Mesenchymal stem cell (in vitro differentiated cells and primary cell): ENCODE measurements around the gene CAPN6.

Experiments used
- DNase-seq: peaks from one replicate; pipeline ENCODE4 v3.0.0-alpha.2; 2013
- H2AFZ ChIP-seq: one replicate; pipeline ENCODE4 v1.6.1; 2013; ENCODE audit warnings: low read depth, mild to moderate bottlenecking, control low read depth, inconsistent platforms, low read length, moderate library complexity
- H2AK5ac ChIP-seq: 2 replicates; pipeline ENCODE4 v1.6.1; 2013; ENCODE audit warnings: low read length, moderate library complexity, mild to moderate bottlenecking, inconsistent platforms; ENCODE audit not compliant: severe bottlenecking
- H2BK120ac ChIP-seq: one replicate; pipeline ENCODE4 v1.6.1; 2013; ENCODE audit warnings: low read depth, mild to moderate bottlenecking, inconsistent platforms, low read length, moderate library complexity
- H2BK12ac ChIP-seq, 2 experiments: one replicate each; pipeline ENCODE4 v1.6.1; 2013; ENCODE audit warnings: inconsistent platforms in 2 of 2, low read length in 2 of 2, mild to moderate bottlenecking in 2 of 2, moderate library complexity in 2 of 2, control low read depth in 1 of 2
- H2BK15ac ChIP-seq: one replicate; pipeline ENCODE4 v1.6.1; 2013; ENCODE audit warnings: mild to moderate bottlenecking, low read depth, inconsistent platforms; ENCODE audit not compliant: poor library complexity, severe bottlenecking
- H2BK5ac ChIP-seq: 2 replicates; pipeline ENCODE4 v1.6.1; 2013; ENCODE audit warnings: low read depth, mild to moderate bottlenecking, low read length, control low read depth, inconsistent platforms; ENCODE audit not compliant: poor library complexity, severe bottlenecking
- H3K14ac ChIP-seq, 2 experiments: one replicate each; pipeline ENCODE4 v1.6.1; 2013; ENCODE audit warnings: inconsistent platforms in 2 of 2, low read length in 2 of 2, control low read depth in 1 of 2, mild to moderate bottlenecking in 1 of 2, moderate library complexity in 1 of 2
- H3K18ac ChIP-seq, 2 experiments: one replicate each; pipeline ENCODE4 v1.6.1; 2013; ENCODE audit warnings: inconsistent platforms in 2 of 2, low read length in 2 of 2, control low read depth in 1 of 2, low read depth in 1 of 2, mild to moderate bottlenecking in 1 of 2
- H3K23ac ChIP-seq, 2 experiments: one replicate each; pipeline ENCODE4 v1.6.1; 2013; ENCODE audit warnings: inconsistent platforms in 2 of 2, low read length in 2 of 2, mild to moderate bottlenecking in 2 of 2, moderate library complexity in 2 of 2, control low read depth in 1 of 2
- H3K27ac ChIP-seq: 2 replicates; pipeline ENCODE4 v1.5.1; 2013; ENCODE audit warnings: mild to moderate bottlenecking, moderate library complexity, low read length, control low read depth, inconsistent platforms; ENCODE audit not compliant: poor library complexity, severe bottlenecking
- H3K27me3 ChIP-seq, 2 experiments: 2 replicates each; pipeline versions ENCODE4 v1.6.1 to v1.7.0; 2013; ENCODE audit warnings: low read length in 2 of 2, mild to moderate bottlenecking in 2 of 2, moderate library complexity in 2 of 2, control low read depth in 1 of 2, inconsistent platforms in 1 of 2; ENCODE audit not compliant: control insufficient read depth in 1 of 2, insufficient read depth in 1 of 2
- H3K36me3 ChIP-seq, 2 experiments: 2 replicates each; pipeline versions ENCODE4 v1.6.1 to v1.7.0; 2013; ENCODE audit warnings: low read length in 2 of 2, control low read depth in 1 of 2, inconsistent platforms in 1 of 2, low read depth in 1 of 2, mild to moderate bottlenecking in 1 of 2; ENCODE audit not compliant: insufficient read depth in 2 of 2, control insufficient read depth in 1 of 2
- H3K4ac ChIP-seq, 2 experiments: one replicate each; pipeline ENCODE4 v1.6.1; 2013; ENCODE audit warnings: inconsistent platforms in 2 of 2, low read length in 2 of 2, mild to moderate bottlenecking in 2 of 2, moderate library complexity in 2 of 2, control low read depth in 1 of 2, low read depth in 1 of 2
- H3K4me1 ChIP-seq: 2 replicates; pipeline ENCODE4 v1.6.1; 2013; ENCODE audit warnings: low read depth, low read length, control low read depth; ENCODE audit not compliant: control insufficient read depth, insufficient read depth
- H3K4me2 ChIP-seq: 2 replicates; pipeline ENCODE4 v1.6.1; 2013; ENCODE audit warnings: low read length, mild to moderate bottlenecking, inconsistent platforms; ENCODE audit not compliant: poor library complexity, severe bottlenecking
- H3K4me3 ChIP-seq, 2 experiments: 2 replicates each; pipeline versions ENCODE4 v1.5.1 to v1.7.0; 2013; ENCODE audit warnings: low read length in 2 of 2, mild to moderate bottlenecking in 2 of 2, control low read depth in 1 of 2, low read depth in 1 of 2; ENCODE audit not compliant: insufficient read depth in 1 of 2
- H3K79me1 ChIP-seq: replicated peaks from 2 replicates; pipeline ENCODE4 v1.6.1; 2013; ENCODE audit warnings: mild to moderate bottlenecking, control low read depth, low read length, inconsistent platforms; ENCODE audit not compliant: poor library complexity, severe bottlenecking
- H3K9ac ChIP-seq: 2 replicates; pipeline ENCODE4 v1.7.0; 2013; ENCODE audit warnings: mild to moderate bottlenecking, low read length, moderate library complexity
- H3K9me3 ChIP-seq: 2 replicates; pipeline ENCODE4 v1.7.0; 2013; ENCODE audit warnings: mild to moderate bottlenecking, low read length; ENCODE audit not compliant: control insufficient read depth
- H4K8ac ChIP-seq: one replicate; pipeline ENCODE4 v1.6.1; 2013; ENCODE audit warnings: inconsistent platforms, mild to moderate bottlenecking, low read length, moderate library complexity
- H4K91ac ChIP-seq: one replicate; pipeline ENCODE4 v1.6.1; 2013; ENCODE audit warnings: mild to moderate bottlenecking, low read length, inconsistent platforms
- WGBS: methylation state at CpG from one replicate; pipeline ENCODE4 v1.1.7; 2013; ENCODE audit warnings: mixed read lengths; 5-methylcytosine and 5-hydroxymethylcytosine counted together

CAPN6 gene

DNA sequence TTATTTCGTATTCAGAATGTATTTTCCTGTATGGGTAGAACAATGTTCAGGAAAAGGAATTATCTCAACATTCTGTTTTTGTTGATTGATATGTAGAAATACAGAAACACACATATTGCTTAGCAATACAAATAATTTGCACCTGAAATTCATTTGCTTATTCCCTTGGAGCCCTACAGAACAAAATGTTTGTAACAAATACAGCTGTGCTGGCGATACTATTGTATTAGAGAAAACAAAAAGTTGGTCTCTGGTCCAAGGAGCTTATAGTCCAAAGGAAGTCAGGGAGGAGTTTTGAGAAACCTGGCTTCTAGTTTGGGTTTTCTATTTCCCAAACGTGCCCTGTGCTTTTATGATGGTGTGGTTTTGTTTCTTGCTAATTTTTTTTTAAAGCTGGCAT is 37.8 kb upstream of the CAPN6 start:
- Histone ChIP-seq H3K79me1 (no peaks in the 10 kb centered on the region), H4K91ac (no peak overlapping the region), H3K36me3 (no peaks in the 10 kb centered on the region), H3K23ac (no peak overlapping the region), H3K9ac (no peak overlapping the region), H2AK5ac (no peak overlapping the region), H3K14ac (no peak overlapping the region), H3K4me1 (no peaks in the 10 kb centered on the region), H2BK12ac (no peak overlapping the region), H2BK5ac (no peak overlapping the region), H2AFZ (no peak overlapping the region), H3K18ac (no peak overlapping the region), H2BK120ac (no peak overlapping the region), H3K27me3 (peaks cover 0 to 27% of the 10 kb centered on the region in 2 experiments), H3K4me2 (no peak overlapping the region), H4K8ac (no peak overlapping the region), H3K4ac (no peak overlapping the region), H2BK15ac (no peak overlapping the region), H3K27ac (no peak overlapping the region), H3K9me3 (no peaks in the 10 kb centered on the region), H3K4me3 (no peak overlapping the region)
- WGBS, result no CpG with 5 or more reads among the region's 3 CpGs
- DNase-seq, result no peak

GRCh38 chrX:111302284-111302683 is 32.0 kb upstream of the CAPN6 start:
- Histone ChIP-seq H3K23ac (no peak overlapping the region), H2AFZ (no peak overlapping the region), H2AK5ac (no peak overlapping the region), H3K14ac (no peak overlapping the region), H3K4me2 (no peak overlapping the region), H3K79me1 (no peaks in the 10 kb centered on the region), H4K91ac (no peak overlapping the region), H3K36me3 (no peaks in the 10 kb centered on the region), H2BK15ac (no peak overlapping the region), H2BK12ac (no peak overlapping the region), H2BK120ac (no peak overlapping the region), H3K27ac (no peak overlapping the region), H3K18ac (no peak overlapping the region), H3K9ac (no peak overlapping the region), H3K27me3 (peaks cover 0 to 41% of the 10 kb centered on the region in 2 experiments), H2BK5ac (no peak overlapping the region), H4K8ac (no peak overlapping the region), H3K9me3 (no peaks in the 10 kb centered on the region), H3K4me1 (no peaks in the 10 kb centered on the region), H3K4me3 (no peak overlapping the region), H3K4ac (no peak overlapping the region)
- no peak for DNase-seq
- WGBS, result 83% methylated on average over 2 of the region's 2 CpGs

- no peak overlapping the region for H3K14ac ChIP-seq
- H3K4me1 ChIP-seq, result no peaks in the 10 kb centered on the region
- no peak overlapping the region for H4K91ac ChIP-seq
- H3K4me2 ChIP-seq, result no peak overlapping the region
- H3K9ac ChIP-seq, result no peak overlapping the region
- no peak overlapping the region for H3K18ac ChIP-seq
- no peak overlapping the region for H4K8ac ChIP-seq
- no peaks in the 10 kb centered on the region for H3K36me3 ChIP-seq
- H2BK5ac ChIP-seq, result no peak overlapping the region
- H3K79me1 ChIP-seq, result no peaks in the 10 kb centered on the region
- H2BK15ac ChIP-seq, result no peak overlapping the region
- no peak overlapping the region for H2AFZ ChIP-seq
- no peak overlapping the region for H3K27ac ChIP-seq
- no peak overlapping the region for H2BK12ac ChIP-seq
- WGBS, result 85% methylated on average over 2 of the region's 3 CpGs
- H3K23ac ChIP-seq, result no peak overlapping the region
- no peak overlapping the region for H3K4me3 ChIP-seq
- DNase-seq, result no peak
- H3K9me3 ChIP-seq, result no peaks in the 10 kb centered on the region
- peaks cover 0 to 36% of the 10 kb centered on the region in 2 experiments for H3K27me3 ChIP-seq
- H2BK120ac ChIP-seq, result no peak overlapping the region
- no peak overlapping the region for H2AK5ac ChIP-seq
- no peak overlapping the region for H3K4ac ChIP-seq
These were observed 18.6 kb upstream of the CAPN6 start for GRCh38 chrX:111288841-111289240.

DNA sequence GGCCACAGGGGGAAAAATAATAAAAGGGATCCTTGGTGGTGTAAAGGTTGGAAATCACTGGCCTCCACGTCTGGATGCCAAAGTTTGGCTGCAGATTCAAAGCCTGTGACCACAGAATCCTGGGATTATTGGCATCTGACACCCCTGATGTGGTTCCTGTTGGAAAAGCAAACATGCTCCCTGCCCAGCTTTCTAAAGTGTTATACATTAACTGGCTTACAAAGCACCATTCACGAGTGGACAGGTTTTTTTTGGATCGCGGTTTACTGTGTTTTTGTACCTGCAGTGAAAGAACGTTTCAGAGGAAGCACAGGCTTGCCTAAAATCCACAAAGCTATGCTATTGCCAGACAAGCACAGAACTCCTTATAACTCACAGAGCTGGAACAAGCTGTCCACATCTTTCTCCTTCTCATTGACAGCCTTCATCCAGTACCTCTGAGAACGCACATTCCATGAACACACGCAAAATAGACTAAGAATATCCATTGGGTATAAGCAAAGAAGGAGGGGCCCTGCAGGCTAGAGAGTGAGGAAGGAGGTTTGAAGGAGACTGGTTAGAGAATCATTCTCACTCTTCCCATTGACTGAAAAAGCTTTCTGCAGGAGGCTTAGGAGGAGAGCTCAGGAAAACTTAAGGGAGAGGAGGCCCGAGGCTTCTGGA is 14.5 kb upstream of the CAPN6 start:
- Histone ChIP-seq H3K36me3 (no peaks in the 10 kb centered on the region), H2BK5ac (no peak overlapping the region), H4K8ac (no peak overlapping the region), H3K23ac (no peak overlapping the region), H3K9ac (no peak overlapping the region), H3K79me1 (no peaks in the 10 kb centered on the region), H3K4ac (no peak overlapping the region), H3K4me3 (no peak overlapping the region), H2AFZ (no peak overlapping the region), H2BK12ac (no peak overlapping the region), H2BK15ac (no peak overlapping the region), H3K27me3 (peaks cover 0 to 42% of the 10 kb centered on the region in 2 experiments), H3K27ac (no peak overlapping the region), H3K18ac (no peak overlapping the region), H4K91ac (no peak overlapping the region), H3K4me2 (no peak overlapping the region), H3K14ac (no peak overlapping the region), H2AK5ac (no peak overlapping the region), H3K4me1 (no peaks in the 10 kb centered on the region), H2BK120ac (no peak overlapping the region), H3K9me3 (no peaks in the 10 kb centered on the region)
- WGBS, result 59% methylated on average over 5 of the region's 8 CpGs
- DNase-seq, result no peak
